Measurements from ENCODE around the gene DNAJC11.

DNA sequence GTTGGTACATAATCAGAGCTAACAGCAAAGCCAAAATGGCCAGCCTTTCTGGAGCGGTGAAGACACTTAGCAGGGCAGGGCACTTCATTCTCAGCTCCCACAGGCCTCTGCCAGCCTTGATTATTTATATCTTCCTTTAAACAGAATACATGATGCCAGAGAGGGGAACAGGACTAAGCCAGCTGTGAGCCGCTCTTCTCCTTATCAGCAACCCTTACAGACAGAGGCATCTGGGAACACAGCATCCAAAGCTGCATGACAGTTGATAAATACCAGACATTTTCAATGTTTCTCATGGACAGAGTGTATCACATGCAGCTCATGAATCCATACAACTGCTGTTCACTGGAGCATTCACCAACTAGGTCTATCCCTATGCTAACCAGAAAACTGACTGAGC, 29.1 kb downstream of the DNAJC11 start:
- TF ChIP-seq, protein P1, sequence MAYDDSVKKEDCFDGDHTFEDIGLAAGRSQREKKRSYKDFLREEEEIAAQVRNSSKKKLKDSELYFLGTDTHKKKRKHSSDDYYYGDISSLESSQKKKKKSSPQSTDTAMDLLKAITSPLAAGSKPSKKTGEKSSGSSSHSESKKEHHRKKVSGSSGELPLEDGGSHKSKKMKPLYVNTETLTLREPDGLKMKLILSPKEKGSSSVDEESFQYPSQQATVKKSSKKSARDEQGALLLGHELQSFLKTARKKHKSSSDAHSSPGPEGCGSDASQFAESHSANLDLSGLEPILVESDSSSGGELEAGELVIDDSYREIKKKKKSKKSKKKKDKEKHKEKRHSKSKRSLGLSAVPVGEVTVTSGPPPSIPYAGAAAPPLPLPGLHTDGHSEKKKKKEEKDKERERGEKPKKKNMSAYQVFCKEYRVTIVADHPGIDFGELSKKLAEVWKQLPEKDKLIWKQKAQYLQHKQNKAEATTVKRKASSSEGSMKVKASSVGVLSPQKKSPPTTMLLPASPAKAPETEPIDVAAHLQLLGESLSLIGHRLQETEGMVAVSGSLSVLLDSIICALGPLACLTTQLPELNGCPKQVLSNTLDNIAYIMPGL (CRISPR knock-in tag; IDR thresholded peaks at IDR 0.05): no peak
- TF ChIP-seq, protein P2, sequence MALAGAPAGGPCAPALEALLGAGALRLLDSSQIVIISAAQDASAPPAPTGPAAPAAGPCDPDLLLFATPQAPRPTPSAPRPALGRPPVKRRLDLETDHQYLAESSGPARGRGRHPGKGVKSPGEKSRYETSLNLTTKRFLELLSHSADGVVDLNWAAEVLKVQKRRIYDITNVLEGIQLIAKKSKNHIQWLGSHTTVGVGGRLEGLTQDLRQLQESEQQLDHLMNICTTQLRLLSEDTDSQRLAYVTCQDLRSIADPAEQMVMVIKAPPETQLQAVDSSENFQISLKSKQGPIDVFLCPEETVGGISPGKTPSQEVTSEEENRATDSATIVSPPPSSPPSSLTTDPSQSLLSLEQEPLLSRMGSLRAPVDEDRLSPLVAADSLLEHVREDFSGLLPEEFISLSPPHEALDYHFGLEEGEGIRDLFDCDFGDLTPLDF (CRISPR knock-in tag; IDR thresholded peaks at IDR 0.05): no peak
- TF ChIP-seq NR3C1 (CRISPR knock-in tag; conservative IDR thresholded peaks at IDR 0.05; ENCODE audit: low read depth): no peak

Data from WTC11 (cell line).